Transverse colon (tissue), 4 donors: ENCODE measurements around the gene COL11A2.

Experiments
- CTCF ChIP-seq, 5 experiments: fragments of 200-600 bp in 3 of 5; fragments of 450-650 bp in 2 of 5; sonication (generic) in 3 of 5; IDR thresholded peaks; 1 replicate in 2 of 5; 2 replicates in 3 of 5; pipeline ENCODE4 v1.5.1; 2016 to 2017; ENCODE audit warnings: antibody characterized with exemption in 5 of 5, inconsistent platforms in 3 of 5, mild to moderate bottlenecking in 2 of 5, moderate library complexity in 1 of 5
- EP300 ChIP-seq: sonication (generic); formaldehyde crosslinking; IDR thresholded peaks from one replicate; pipeline ENCODE4 v1.6.1; 2017; ENCODE audit warnings: antibody characterized with exemption, low read depth
- POLR2A ChIP-seq: fragments of 450-650 bp; IDR thresholded peaks from one replicate; pipeline ENCODE4 v1.6.1; 2016; ENCODE audit warnings: antibody characterized with exemption, mild to moderate bottlenecking, moderate library complexity
- POLR2AphosphoS5 ChIP-seq, 3 donors: sonication (generic); formaldehyde crosslinking; IDR thresholded peaks; one replicate each; pipeline ENCODE4 v1.6.1; 2016; ENCODE audit warnings: antibody characterized with exemption in 3 of 3

GRCh38 chr6:33203443-33204164 is 11.3 kb upstream of the COL11A2 start:
- TF ChIP-seq POLR2A (no peak), CTCF (IDR thresholded peaks at IDR 0.05) (no peak), EP300 (no peak), POLR2AphosphoS5 (IDR thresholded peaks at IDR 0.05) (no peak)
